K562 (cell line): ENCODE measurements around the gene MUC5B. TPM values are rescaled to one million over a fixed set of nuclear protein-coding genes. Genes with fewer than 3 reads are reported as not detected.

Experiments
- ARNT ChIP-seq, 2 experiments: fragments of 450-650 bp; IDR thresholded peaks; 2 replicates each; pipeline ENCODE4 v1.6.1; 2016; ENCODE audit warnings: mild to moderate bottlenecking in 1 of 2
- STAG1 ChIP-seq: sonication (generic); formaldehyde crosslinking; IDR thresholded peaks from 2 replicates; pipeline ENCODE4 v1.5.0; 2020; ENCODE audit warnings: missing genetic modification reagents, borderline replicate concordance
- TGIF2 ChIP-seq: sonication (generic); formaldehyde crosslinking; IDR thresholded peaks from 2 replicates; pipeline ENCODE4 v1.8.1; 2022; ENCODE audit warnings: mild to moderate bottlenecking, missing genetic modification reagents, moderate library complexity
- UBTF ChIP-seq, 2 experiments: IDR thresholded peaks; 2 replicates each; pipeline ENCODE4 v1.6.1; 2012; ENCODE audit warnings: improper control_type of control experiment in 2 of 2, low read depth in 2 of 2, low read length in 2 of 2, borderline replicate concordance in 1 of 2
- polyA plus RNA-seq, 8 experiments: library from polyadenylated mRNA; depleted of rRNA in 4 of 8; stranded (reverse) in 5 of 8; unstranded in 3 of 8; fragments of >200 nt; fragmentation: Nextera tagmentation in 2 of 8; fragmentation: Illumina TruSeq in 1 of 8; extraction: Ambion mirVana in 2 of 8; extraction: Trizol in 1 of 8; gene quantifications; 2 replicates each; pipeline versions ENCODE4 v1.2.1 to v1.2.3, GENCODE V29; 2011 to 2014; ENCODE audit warnings: inconsistent platforms in 1 of 8, missing spikeins in 1 of 8
- total RNA-seq, 7 experiments: library from RNA; depleted of rRNA in 6 of 7; stranded (reverse); fragments of >200 nt in 6 of 7; fragmentation: Illumina TruSeq in 2 of 7; extraction: Trizol in 2 of 7; gene quantifications; 2 replicates each; pipeline versions ENCODE4 v1.2.1 to v1.2.3, GENCODE V29; 2011 to 2021; ENCODE audit warnings: low replicate concordance in 1 of 7
- TF ChIP-seq, protein P1 (sequence below), 2 experiments: fragments of 450-650 bp; IDR thresholded peaks; 2 replicates each; pipeline ENCODE4 v1.6.1; 2016
- TF ChIP-seq, protein P2 (sequence below): fragments of 250-450 bp; sonication (Bioruptor Pico); IDR thresholded peaks from 2 replicates; pipeline ENCODE4 v1.4.0; 2020

Gene MUC5B
- total and polyA plus RNA-seq, 9 of the 15 experiments (the other 6 are each of a cell fraction or from before 2014, with no cell fraction given) = 0.04 to 0.95 TPM; not detected in 7

DNA sequence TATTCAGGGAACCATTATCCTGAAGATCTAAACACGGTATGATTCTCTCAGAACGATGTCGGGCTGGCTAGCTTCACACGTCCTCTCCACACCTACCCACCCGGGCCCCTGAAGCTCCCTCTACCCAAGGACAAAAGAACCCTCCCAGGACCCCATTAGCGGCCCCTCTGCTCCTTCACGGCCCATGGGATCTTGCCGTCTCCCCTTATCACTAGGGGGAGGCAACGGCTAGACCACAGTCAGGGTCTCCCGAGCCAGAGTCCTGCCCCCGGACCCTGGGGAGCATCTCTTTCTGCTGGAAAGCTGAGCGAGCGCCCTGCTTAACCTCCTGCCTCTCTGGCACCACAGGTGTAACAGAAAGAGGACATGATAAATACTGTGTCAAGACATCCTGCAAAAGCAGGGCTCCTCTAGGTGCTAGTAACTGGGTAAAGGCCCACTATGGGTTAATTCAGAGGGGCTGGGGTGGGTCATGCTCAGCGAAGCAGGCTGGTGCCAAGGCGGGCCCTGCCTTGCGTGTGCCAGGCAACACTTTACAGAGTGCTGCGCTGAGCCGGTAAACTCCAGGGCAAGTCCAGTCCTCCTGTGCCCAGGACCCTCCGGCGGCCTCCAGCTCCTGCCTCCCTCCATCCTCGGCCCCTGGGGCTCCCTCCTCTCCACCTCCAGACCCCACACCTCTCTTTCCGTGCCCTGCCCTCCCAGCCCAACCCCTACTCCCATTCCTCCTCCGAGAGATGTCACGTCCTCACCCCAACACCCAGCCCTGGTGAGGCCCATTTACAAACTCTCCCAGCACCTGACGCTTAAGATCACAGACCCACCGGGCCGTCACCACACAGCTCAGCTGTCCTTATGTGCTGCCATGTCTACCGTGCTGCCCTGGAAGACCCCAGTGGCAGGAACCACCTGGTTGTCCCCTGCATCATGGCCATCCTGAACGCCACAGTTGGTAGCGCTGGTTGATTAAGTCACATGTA, 83.6 kb downstream of the MUC5B start (continued):
- TF ChIP-seq, protein P1, sequence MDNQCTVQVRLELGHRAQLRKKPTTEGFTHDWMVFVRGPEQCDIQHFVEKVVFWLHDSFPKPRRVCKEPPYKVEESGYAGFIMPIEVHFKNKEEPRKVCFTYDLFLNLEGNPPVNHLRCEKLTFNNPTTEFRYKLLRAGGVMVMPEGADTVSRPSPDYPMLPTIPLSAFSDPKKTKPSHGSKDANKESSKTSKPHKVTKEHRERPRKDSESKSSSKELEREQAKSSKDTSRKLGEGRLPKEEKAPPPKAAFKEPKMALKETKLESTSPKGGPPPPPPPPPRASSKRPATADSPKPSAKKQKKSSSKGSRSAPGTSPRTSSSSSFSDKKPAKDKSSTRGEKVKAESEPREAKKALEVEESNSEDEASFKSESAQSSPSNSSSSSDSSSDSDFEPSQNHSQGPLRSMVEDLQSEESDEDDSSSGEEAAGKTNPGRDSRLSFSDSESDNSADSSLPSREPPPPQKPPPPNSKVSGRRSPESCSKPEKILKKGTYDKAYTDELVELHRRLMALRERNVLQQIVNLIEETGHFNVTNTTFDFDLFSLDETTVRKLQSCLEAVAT (IDR thresholded peaks at IDR 0.05) = no peak
- TF ChIP-seq STAG1 (CRISPR knock-in tag) = no peak
- TF ChIP-seq, protein P2, sequence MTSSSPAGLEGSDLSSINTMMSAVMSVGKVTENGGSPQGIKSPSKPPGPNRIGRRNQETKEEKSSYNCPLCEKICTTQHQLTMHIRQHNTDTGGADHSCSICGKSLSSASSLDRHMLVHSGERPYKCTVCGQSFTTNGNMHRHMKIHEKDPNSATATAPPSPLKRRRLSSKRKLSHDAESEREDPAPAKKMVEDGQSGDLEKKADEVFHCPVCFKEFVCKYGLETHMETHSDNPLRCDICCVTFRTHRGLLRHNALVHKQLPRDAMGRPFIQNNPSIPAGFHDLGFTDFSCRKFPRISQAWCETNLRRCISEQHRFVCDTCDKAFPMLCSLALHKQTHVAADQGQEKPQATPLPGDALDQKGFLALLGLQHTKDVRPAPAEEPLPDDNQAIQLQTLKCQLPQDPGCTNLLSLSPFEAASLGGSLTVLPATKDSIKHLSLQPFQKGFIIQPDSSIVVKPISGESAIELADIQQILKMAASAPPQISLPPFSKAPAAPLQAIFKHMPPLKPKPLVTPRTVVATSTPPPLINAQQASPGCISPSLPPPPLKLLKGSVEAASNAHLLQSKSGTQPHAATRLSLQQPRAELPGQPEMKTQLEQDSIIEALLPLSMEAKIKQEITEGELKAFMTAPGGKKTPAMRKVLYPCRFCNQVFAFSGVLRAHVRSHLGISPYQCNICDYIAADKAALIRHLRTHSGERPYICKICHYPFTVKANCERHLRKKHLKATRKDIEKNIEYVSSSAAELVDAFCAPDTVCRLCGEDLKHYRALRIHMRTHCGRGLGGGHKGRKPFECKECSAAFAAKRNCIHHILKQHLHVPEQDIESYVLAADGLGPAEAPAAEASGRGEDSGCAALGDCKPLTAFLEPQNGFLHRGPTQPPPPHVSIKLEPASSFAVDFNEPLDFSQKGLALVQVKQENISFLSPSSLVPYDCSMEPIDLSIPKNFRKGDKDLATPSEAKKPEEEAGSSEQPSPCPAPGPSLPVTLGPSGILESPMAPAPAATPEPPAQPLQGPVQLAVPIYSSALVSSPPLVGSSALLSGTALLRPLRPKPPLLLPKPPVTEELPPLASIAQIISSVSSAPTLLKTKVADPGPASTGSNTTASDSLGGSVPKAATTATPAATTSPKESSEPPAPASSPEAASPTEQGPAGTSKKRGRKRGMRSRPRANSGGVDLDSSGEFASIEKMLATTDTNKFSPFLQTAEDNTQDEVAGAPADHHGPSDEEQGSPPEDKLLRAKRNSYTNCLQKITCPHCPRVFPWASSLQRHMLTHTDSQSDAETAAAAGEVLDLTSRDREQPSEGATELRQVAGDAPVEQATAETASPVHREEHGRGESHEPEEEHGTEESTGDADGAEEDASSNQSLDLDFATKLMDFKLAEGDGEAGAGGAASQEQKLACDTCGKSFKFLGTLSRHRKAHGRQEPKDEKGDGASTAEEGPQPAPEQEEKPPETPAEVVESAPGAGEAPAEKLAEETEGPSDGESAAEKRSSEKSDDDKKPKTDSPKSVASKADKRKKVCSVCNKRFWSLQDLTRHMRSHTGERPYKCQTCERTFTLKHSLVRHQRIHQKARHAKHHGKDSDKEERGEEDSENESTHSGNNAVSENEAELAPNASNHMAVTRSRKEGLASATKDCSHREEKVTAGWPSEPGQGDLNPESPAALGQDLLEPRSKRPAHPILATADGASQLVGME (CRISPR knock-in tag) = no peak
- TF ChIP-seq ARNT (IDR thresholded peaks at IDR 0.05) = no peak
- TF ChIP-seq TGIF2 (CRISPR knock-in tag) = no peak
- no peak for TF ChIP-seq UBTF (IDR thresholded peaks at IDR 0.05; ENCODE audit: borderline replicate concordance in 1 of 2, low read depth in 2 of 2, low read length in 2 of 2)
